COLO668 (cell line): ENCODE results near the gene CHKA.
A peak's percentile ranks its signal among the peaks of the same experiment; 100 is the strongest.

ENCODE experiments used
- DNase-seq: peaks from one replicate; lab custom pipeline; 2025; ENCODE audit not compliant: unreplicated experiment; lab: John Stamatoyannopoulos, UW

The CHKA gene

DNA sequence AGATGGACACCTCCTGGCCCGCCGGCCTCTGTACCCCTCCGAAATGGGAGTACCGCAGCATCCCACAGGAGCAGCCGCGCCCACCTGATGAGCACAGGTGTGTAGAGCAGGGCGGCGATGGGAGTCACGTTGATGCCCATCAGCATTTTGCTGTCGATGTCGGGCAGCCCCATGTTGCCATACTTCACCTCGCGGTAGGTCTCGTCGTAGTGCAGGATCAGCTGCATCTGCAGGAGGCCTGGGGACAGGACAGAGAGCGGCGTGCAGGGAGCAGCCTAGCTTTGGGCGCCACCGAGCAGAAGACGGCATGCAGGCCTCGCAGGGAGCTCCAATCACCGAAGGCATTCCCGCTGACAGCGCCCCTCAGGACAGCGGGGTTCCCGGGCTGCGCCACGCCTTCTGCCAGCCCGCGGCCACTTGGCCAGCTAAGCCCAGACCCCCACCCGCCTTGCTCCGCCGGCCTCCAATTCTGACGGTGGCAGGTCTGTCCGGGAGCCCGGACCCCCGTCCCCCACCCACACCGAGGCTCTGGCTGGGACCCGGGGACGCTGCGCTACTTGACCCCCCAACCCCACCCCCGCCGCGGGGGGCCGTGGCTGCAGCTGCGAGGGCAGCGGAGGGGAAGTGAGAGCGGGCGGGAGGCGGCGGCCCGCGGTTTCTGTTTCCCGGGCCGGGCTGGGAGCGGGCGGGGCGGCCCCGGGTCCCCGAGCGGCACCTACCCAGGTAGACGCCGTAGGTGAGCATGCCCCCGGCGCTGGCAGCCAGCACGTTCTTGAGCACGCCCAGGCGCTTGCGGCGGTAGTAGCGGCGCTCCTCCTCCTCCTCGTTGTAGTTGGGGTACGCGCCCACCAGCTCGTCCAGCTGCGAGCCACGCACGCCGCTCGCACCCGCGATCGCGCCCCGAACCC is 118.0 kb downstream of the CHKA start:
- peak; percentile 71 for DNase-seq
